Activated CD8-positive, alpha-beta memory T cell treated with anti-CD3 and anti-CD28 coated beads for 36 hours (primary cell): ENCODE data around the gene MYCBPAP. TPM values are rescaled to one million over a fixed set of nuclear protein-coding genes. Genes with fewer than 3 reads are reported as not detected.
"Not testable (repeated sequence)": the region's sequence is repeated elsewhere in the genome, so short reads cannot be mapped to it uniquely, and the experiment has no call there.

Experiments used
- CTCF ChIA-PET: fragments of 350-600 bp; sonication (Branson Sonifier 250); formaldehyde crosslinking; loops from one replicate; lab custom pipeline; 2021; ENCODE audit warnings: antibody characterized with exemption; lab: Charles Lee
- POLR2A ChIA-PET: fragments of 350-600 bp; sonication (Branson Sonifier 250); formaldehyde crosslinking; loops from one replicate; lab custom pipeline; 2021; ENCODE audit warnings: antibody characterized with exemption; lab: Charles Lee
- total RNA-seq, 2 experiments: library from RNA; stranded (reverse); gene quantifications; one replicate each; pipeline ENCODE4 v1.2.3, GENCODE V29; 2021

MYCBPAP gene
- total RNA-seq, 2 experiments from 2014 or later: 1.2 to 1.3 TPM

- CTCF ChIA-PET: no interaction called here
- POLR2A ChIA-PET: no interaction called here
These were observed 39.0 kb upstream of the MYCBPAP start for GRCh38 chr17:50469208-50469605.

DNA sequence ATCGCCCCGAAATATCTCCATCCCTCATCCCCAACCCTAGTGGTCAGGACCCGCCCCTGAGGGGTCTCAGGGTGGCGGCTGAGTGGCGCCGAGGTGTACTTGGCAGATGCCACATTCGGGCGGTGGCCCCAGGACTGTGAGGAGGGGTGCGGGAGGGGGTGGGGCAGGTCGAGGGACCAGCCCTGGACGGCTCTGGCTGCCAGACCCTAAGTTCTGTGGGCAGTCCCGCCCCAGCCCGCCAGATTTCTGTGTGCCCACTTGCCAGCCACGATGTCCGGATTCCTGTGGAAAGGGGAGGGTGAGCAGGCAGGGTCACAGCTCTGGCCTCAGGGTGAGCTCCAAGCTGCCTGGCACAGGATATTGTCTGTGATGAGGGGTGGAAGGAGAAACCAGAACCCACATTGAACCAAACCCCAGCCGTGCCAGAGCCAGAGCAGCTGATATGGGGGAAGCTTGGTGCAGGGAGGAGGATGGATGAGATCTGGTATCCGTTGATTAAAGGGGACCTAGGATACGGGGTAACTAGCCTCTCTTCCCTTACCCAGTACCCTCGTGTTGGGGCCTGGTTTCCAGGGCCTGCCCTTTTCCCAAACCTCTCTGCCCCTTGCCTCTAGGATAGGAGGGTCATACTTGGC is 38.5 kb upstream of the MYCBPAP start:
- ChIA-PET POLR2A (no interaction called here), CTCF (interaction anchor here (0.6 kb wide), 1 partner anchor 8 kb away, joined by 3 read pairs; no protein-coding TSS in a partner anchor)

GRCh38 chr17:50470426-50470825 is 37.8 kb upstream of the MYCBPAP start:
- POLR2A ChIA-PET: no interaction called here

DNA sequence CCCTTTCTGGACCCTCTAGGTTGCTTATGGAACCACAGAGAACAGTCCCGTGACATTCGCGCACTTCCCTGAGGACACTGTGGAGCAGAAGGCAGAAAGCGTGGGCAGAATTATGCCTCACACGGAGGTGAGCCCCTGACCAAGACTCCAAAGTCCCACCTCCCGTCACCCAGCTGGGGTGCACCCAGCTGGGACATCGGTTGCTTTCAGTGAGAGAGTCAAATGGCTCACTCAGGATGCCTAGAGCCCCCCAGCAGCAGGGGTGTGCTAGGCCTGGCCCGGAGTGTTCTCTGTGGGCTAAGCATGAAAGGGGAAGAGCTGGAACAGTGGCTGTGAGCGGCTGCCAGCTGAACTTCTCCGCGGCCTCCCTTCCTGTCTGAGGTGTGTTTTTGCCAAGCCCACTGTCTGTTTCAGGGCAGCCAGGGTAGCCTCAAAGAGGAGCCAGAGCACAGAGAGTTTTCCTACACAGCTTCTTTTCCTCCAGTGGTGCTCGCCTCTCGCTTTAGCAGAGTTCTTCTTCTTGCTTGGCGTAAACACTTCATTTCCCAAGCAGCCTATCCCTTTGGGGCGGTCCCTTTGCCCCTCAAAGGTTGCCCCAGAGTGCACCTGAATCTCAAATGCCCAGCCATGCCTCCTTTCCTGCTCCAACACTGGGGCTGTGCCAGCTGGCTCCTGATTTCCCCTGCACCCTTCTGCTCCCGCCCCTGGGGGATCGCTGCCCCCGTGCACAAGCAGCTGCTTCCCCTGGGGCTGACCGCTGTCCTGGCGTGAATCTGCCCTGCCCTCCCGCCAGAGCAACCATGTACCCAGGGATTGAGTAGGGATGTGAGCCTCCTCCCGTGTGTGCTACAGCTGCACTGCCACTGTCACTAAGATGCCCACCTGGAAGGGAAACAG is 37.0 kb upstream of the MYCBPAP start:
- POLR2A ChIA-PET: no interaction called here
- CTCF ChIA-PET: interaction anchor here (1.1 kb wide), 1 partner anchor 109 kb away, joined by 3 read pairs; no protein-coding TSS in a partner anchor

More at GRCh38 chr17:50470426-50470825, 37.8 kb upstream of the MYCBPAP start:
- CTCF ChIA-PET: interaction anchor here (0.6 kb wide), 1 partner anchor 8 kb away, joined by 3 read pairs; no protein-coding TSS in a partner anchor

DNA sequence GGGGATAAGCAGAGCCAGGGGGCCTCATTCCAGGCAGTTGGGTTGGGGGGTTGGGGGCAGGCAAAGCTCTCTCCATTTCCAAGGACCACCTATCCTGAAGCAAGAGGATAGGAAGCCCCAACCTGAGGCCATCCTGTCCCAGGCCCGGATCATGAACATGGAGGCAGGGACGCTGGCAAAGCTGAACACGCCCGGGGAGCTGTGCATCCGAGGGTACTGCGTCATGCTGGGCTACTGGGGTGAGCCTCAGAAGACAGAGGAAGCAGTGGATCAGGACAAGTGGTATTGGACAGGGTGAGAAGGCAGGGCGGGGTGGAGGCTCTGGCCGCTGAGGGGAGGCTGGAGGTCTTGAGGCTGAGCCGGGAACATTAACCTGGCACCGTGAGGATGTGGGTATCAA is 36.0 kb upstream of the MYCBPAP start:
- ChIA-PET POLR2A (no interaction called here), CTCF (interaction anchor here (1.1 kb wide), 1 partner anchor 110 kb away, joined by 3 read pairs; no protein-coding TSS in a partner anchor)

- POLR2A ChIA-PET: not testable (repeated sequence)
These were observed 35.5 kb upstream of the MYCBPAP start for GRCh38 chr17:50472761-50473161.

GRCh38 chr17:50473901-50474300 is 34.3 kb upstream of the MYCBPAP start:
- POLR2A ChIA-PET: no interaction called here
- CTCF ChIA-PET: interaction anchor here (2.1 kb wide), 1 partner anchor 77 kb away, joined by 6 read pairs; the partner anchor contains the start of gene LRRC59

More at GRCh38 chr17:50472761-50473161, 35.5 kb upstream of the MYCBPAP start:
- CTCF ChIA-PET: not testable (repeated sequence)

DNA sequence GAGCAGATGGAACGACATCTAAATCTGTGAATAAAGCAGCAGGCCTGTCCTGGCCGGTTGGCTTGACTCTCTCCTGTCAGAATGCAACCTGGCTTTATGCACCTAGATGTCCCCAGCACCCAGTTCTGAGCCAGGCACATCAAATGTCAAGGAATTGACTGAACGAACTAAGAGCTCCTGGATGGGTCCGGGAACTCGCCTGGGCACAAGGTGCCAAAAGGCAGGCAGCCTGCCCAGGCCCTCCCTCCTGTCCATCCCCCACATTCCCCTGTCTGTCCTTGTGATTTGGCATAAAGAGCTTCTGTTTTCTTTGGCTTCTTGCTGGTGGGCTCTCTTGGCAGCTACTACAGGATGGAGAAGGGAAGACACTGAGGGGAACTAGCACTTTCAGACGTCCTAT is 33.7 kb upstream of the MYCBPAP start:
- ChIA-PET POLR2A (no interaction called here), CTCF (interaction anchor here (1.3 to 2.1 kb wide), 2 partner anchors 78 to 88 kb away, joined by 3 to 6 read pairs; partner anchors contain the start of gene LRRC59)

DNA sequence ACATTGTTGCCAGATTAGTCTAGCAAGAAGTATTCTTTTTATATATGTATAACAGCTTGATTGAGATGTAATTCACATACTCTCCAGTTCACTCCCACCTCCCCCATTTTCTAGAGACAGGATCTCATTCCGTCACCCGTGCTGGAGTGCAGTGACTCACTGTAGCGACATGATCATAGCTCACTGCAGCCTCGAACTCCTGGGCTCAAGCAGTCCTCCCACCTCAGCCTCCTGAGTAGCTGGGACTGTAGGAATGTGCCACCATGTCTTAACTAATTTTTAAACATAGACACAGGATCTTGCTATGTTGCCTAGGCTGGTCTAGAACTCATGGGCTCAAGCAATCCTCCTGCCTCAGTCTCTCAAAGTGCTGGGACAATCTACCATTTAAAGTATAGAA is 32.9 kb upstream of the MYCBPAP start:
- ChIA-PET CTCF (interaction anchor here (1.3 to 2.1 kb wide), 2 partner anchors 78 to 87 kb away, joined by 3 to 6 read pairs; partner anchors contain the start of gene LRRC59), POLR2A (no interaction called here)

GRCh38 chr17:50475775-50476544 is 32.3 kb upstream of the MYCBPAP start:
- CTCF ChIA-PET: interaction anchor here (1.3 to 2.1 kb wide), 2 partner anchors 79 to 86 kb away, joined by 3 to 6 read pairs; partner anchors contain the start of gene LRRC59
- POLR2A ChIA-PET: not testable (repeated sequence)

DNA sequence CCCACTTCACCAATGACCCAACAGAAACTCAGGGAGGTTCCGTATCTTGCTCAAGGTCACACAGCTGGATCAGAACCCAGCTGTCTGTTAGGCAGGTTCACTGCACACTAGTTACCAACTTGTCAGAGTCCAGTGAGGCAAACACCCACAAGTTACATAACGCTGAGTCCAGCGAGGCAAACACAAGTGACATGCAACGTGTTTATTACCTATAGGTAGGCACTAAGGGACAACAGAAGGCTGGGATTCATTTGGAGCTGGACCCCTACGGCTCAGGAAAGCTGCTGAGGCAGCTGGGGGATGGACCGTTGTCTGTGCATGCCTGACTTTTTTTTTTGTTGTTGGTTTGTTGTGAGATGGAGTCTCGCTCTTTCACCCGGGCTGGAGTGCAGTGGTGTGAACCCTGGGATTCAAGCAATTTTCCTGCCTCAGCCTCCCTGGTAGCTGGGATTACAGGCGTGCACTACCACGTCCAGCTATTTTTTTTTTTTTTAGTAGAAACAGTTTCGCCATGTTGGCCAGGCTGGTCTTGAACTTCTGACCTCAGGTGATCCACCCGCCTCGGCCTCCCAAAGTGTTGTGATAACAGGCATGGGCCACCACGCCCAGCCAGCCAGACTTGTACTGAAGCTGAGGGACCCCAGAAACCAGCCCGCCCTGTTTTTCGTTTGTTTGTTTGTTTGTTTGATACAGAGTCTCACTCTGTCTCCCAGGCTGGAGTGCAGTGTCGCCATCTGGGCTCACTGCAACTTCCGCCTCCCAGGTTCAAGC is 31.5 kb upstream of the MYCBPAP start:
- CTCF ChIA-PET: no interaction called here
- POLR2A ChIA-PET: no interaction called here

DNA sequence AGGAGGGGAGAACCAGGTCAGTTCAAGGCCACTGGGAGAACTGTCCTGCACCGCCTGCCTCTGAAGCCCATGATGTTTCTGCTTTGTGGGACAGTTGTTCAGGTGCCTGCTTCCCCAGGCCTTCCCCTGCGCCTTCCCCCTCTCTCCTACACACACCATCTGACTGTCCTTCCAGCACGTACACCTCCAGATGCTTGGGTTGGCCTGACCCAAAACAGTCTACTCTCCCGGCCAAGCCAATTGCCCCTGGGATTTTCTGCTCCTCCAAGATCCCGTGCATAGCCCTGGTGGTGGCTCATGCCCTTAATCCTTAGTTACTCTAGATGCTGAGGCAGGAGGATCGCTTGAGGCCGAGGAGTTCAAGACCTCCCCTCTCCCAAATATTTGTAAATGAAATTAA is 30.3 kb upstream of the MYCBPAP start:
- CTCF ChIA-PET: interaction anchor here (0.6 to 2.0 kb wide), 9 partner anchors 8 to 228 kb away, joined by 3 to 10 read pairs (median 4); partner anchors contain the start of gene LRRC59

GRCh38 chr17:50478391-50479381 is 29.6 kb upstream of the MYCBPAP start, which contains the start of gene RSAD1:
TSS of gene RSAD1 (plus strand) at chr17:50478860. CDS start at chr17:50478885, 25 bp downstream.
- POLR2A ChIA-PET: interaction anchor here (0.6 to 1.9 kb wide), 6 partner anchors 9 to 82 kb away, joined by 3 to 7 read pairs (median 3); partner anchors contain the start of gene LRRC59
- CTCF ChIA-PET: interaction anchor here (0.6 to 2.0 kb wide), 16 partner anchors 8 to 228 kb away, joined by 3 to 10 read pairs (median 4); partner anchors contain the start of genes LRRC59 and SPATA20

More for the DNA sequence above, 30.3 kb upstream of the MYCBPAP start:
- POLR2A ChIA-PET: interaction anchor here (0.6 to 1.9 kb wide), 3 partner anchors 10 to 81 kb away, joined by 3 to 7 read pairs (median 4); partner anchors contain the start of gene LRRC59

DNA sequence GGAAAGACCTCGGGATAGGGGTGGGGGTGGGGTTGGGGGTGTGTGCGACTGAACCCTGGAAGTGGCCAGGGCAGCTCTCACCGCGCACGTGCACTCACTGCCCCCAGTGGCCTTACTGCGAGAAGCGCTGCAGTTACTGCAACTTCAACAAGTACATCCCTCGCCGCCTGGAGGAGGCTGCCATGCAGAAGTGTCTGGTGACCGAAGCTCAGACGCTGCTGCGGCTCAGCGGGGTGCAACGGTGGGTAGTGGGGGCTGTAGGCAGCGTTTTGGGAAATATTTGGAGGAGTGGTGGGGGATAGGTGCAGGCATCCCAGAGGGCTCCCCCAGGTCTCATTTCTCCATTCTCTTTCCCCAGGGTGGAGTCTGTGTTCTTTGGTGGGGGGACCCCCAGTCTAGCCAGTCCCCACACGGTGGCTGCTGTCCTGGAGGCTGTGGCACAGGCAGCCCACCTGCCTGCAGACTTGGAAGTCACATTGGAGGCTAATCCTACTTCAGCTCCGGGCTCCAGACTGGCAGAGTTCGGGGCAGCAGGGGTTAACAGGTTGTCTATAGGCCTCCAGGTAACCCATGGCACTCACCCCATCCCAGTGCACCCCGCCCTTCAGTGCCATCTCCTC is 28.6 kb upstream of the MYCBPAP start:
- ChIA-PET POLR2A (interaction anchor here (0.6 to 1.9 kb wide), 5 partner anchors 8 to 82 kb away, joined by 3 to 7 read pairs (median 3); partner anchors contain the start of gene LRRC59), CTCF (interaction anchor here (0.8 to 2.0 kb wide), 10 partner anchors 12 to 117 kb away, joined by 3 to 10 read pairs (median 3); partner anchors contain the start of gene SPATA20)

GRCh38 chr17:50480142-50480764 is 28.0 kb upstream of the MYCBPAP start:
- ChIA-PET CTCF (interaction anchor here (0.9 to 1.6 kb wide), 4 partner anchors 12 to 66 kb away, joined by 3 to 4 read pairs (median 3); partner anchors contain the start of gene SPATA20), POLR2A (interaction anchor here (1.0 kb wide), 1 partner anchor 7 kb away, joined by 3 read pairs; no protein-coding TSS in a partner anchor)
